Body of pancreas (tissue), 4 donors: Measurements from ENCODE around the gene P3R3URF. TPM values are rescaled to one million over a fixed set of nuclear protein-coding genes. Genes with fewer than 3 reads are reported as not detected.
"Not testable (repeated sequence)": the region's sequence is repeated elsewhere in the genome, so short reads cannot be mapped to it uniquely, and the experiment has no call there.

Source experiments
- ATAC-seq: fragments of 150-250 bp; one replicate; pipeline ENCODE4 v1.9.1; 2016
- DNase-seq, 4 donors: peaks; one replicate each; pipeline ENCODE4 v3.0.0-alpha.2; 2019
- H3K27ac ChIP-seq, 4 donors: fragments of 200-600 bp; sonication (generic); 1 replicate in 3 of 4; 2 replicates in 1 of 4; pipeline versions ENCODE4 v1.5.1 to v1.6.1; 2016 to 2019; ENCODE audit warnings: mild to moderate bottlenecking in 1 of 4, mixed read lengths in 1 of 4, moderate library complexity in 1 of 4
- H3K27me3 ChIP-seq, 2 donors: fragments of 200-600 bp; sonication (generic); one replicate each; pipeline ENCODE4 v1.6.0; 2016; ENCODE audit warnings: mild to moderate bottlenecking in 1 of 2
- H3K36me3 ChIP-seq, 2 donors: fragments of 200-600 bp; sonication (generic); replicated peaks in 1 of 2; 2 replicates each; pipeline ENCODE4 v1.5.1; 2016; ENCODE audit warnings: low read depth in 2 of 2; ENCODE audit not compliant: insufficient read depth in 1 of 2
- H3K4me1 ChIP-seq: fragments of 200-600 bp; sonication (generic); one replicate; pipeline ENCODE4 v1.6.0; 2016
- H3K4me3 ChIP-seq, 2 donors: fragments of 200-600 bp; sonication (generic); 1 replicate in 1 of 2; 2 replicates in 1 of 2; pipeline ENCODE4 v1.5.1; 2016 to 2019
- H3K9me3 ChIP-seq, 3 donors: fragments of 200-600 bp; sonication (generic); 1 replicate in 2 of 3; 2 replicates in 1 of 3; pipeline ENCODE4 v1.5.1; 2016
- POLR2A ChIP-seq, 3 donors: fragments of 450-650 bp; IDR thresholded peaks; one replicate each; pipeline ENCODE4 v1.6.1; 2016; ENCODE audit warnings: antibody characterized with exemption in 3 of 3, mild to moderate bottlenecking in 2 of 3
- WGBS, 2 donors: methylation state at CpG; one replicate each; pipeline ENCODE4 v1.1.5; 2017; 5-methylcytosine and 5-hydroxymethylcytosine counted together
- intact Hi-C: fragments of 100-400 bp; cut with DNase I; formaldehyde crosslinking; loops from one replicate; pipeline ENCODE4 v1.15.1; 2023
- total RNA-seq, 2 donors: library from RNA; depleted of rRNA; stranded (reverse); fragments of >200 nt; gene quantifications; one replicate each; pipeline ENCODE4 v1.1.0, GENCODE V29; 2016
- TF ChIP-seq, protein P1 (sequence below), 7 experiments: fragments of 450-650 bp in 4 of 7; fragments of 200-600 bp in 3 of 7; sonication (generic) in 3 of 7; IDR thresholded peaks; one replicate each; pipeline ENCODE4 v1.5.1; 2016 to 2019; ENCODE audit warnings: antibody characterized with exemption in 7 of 7

P3R3URF gene
- not detected for total RNA-seq

DNA sequence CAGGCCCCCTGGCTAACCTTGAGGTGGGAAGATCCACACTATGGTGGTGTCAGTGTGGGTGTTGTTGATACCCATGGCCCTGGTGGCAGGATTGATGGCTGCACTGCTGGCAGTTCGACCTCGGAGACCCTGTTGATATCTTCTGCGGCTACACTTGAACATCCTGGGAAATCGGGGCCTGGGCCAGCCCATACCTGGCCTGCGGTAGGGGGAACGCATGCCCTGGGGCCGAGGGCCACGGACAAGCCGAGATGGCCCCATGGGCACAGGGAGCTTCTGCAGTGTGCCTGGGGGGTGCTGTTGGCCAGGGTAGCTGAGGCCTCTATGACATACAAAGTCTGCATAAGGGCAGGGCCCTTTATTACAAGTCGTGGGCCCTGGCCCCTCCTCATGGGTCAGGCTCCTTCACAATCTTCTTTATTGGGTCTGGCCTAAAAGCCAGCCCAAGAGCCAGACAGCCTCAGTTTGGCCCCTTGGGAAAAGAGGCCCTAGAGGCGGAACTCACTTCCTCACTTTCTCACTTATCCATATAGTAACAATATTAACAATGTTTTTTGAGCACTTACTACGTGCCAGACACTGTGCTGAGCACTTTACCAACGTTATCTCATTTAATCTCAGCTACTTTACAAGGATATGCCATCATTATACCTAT, at the start of gene P3R3URF:
TSS of gene P3R3URF (minus strand) at position 278 of the 655 bp plus-strand sequence. CDS start at position 261, 17 bp downstream.
- 70 to 81% methylated on average over 6 to 13 of the region's 13 CpGs for WGBS, 2 donors
- TF ChIP-seq, protein P1, sequence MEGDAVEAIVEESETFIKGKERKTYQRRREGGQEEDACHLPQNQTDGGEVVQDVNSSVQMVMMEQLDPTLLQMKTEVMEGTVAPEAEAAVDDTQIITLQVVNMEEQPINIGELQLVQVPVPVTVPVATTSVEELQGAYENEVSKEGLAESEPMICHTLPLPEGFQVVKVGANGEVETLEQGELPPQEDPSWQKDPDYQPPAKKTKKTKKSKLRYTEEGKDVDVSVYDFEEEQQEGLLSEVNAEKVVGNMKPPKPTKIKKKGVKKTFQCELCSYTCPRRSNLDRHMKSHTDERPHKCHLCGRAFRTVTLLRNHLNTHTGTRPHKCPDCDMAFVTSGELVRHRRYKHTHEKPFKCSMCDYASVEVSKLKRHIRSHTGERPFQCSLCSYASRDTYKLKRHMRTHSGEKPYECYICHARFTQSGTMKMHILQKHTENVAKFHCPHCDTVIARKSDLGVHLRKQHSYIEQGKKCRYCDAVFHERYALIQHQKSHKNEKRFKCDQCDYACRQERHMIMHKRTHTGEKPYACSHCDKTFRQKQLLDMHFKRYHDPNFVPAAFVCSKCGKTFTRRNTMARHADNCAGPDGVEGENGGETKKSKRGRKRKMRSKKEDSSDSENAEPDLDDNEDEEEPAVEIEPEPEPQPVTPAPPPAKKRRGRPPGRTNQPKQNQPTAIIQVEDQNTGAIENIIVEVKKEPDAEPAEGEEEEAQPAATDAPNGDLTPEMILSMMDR (IDR thresholded peaks at IDR 0.05), result no peak
- TF ChIP-seq POLR2A (IDR thresholded peaks at IDR 0.05), result no peak
- Histone ChIP-seq H3K27me3 (no peaks in the 10 kb centered on the region), H3K36me3 (no peaks in the 10 kb centered on the region), H3K27ac (no peak within 1 kb of the TSS), H3K4me3 (no peak within 1 kb of the TSS), H3K9me3 (no peaks in the 10 kb centered on the region), H3K4me1 (peaks cover 16% of the 10 kb centered on the region)
- DNase-seq (no peak), ATAC-seq (no peak)
- intact Hi-C loops, result loop anchor here (5.0 kb wide), 1 partner anchor 139 kb away; no protein-coding TSS in a partner anchor

DNA sequence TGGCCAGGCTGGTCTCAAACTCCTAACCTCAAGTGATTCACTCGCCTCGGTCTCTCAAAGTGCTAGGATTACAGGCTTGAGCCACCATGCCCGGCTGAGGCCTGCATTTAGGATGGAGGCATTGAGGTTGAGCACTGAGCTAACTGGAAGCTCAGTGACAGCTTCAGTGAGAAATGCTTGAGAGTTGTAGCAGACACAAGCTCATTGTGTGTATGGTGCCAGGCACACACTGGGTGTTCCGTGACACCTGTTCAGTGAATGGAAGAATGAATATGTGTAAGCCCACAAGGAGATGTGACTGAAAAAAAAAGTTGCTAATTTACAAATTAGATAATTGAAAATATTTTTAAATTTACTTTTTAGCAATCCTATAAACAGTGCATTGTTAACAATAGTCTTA, 48.7 kb upstream of the P3R3URF start:
- Histone ChIP-seq H3K36me3 (no peaks in the 10 kb centered on the region), H3K27ac (no peak overlapping the region), H3K9me3 (no peaks in the 10 kb centered on the region), H3K4me3 (no peak overlapping the region), H3K4me1 (no peaks in the 10 kb centered on the region), H3K27me3 (no peaks in the 10 kb centered on the region)
- intact Hi-C loops, result loop anchor here (5.0 kb wide), 1 partner anchor 188 kb away; no protein-coding TSS in a partner anchor
- 68 to 79% methylated on average over 4 of the region's 4 CpGs for WGBS, 2 donors
- DNase-seq (no peak), ATAC-seq (no peak)
- TF ChIP-seq POLR2A (IDR thresholded peaks at IDR 0.05), result no peak
- TF ChIP-seq, protein P1 (IDR thresholded peaks at IDR 0.05), result no peak

DNA sequence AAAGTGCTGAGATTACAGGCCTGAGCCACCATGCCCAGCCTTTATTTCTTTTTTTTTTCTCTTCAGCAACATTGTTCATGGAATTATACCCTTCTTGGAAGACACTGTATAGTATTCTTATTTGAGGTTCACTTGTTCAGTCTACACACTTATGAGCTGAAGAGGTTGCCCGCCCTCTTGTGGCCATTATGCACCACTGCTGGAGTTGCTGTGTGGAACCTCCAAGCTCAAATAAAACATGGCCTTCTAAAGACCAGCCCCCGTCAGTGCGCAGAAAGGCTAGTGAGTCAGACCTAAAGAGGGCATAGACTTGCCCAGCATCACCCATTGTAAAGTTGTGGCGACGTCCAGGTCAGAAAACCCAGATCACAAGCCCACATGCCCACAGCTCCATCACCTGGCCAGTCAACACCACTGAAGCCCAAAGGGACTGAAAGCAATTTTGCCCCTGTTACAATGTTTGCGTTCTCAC, 47.2 kb upstream of the P3R3URF start:
- Histone ChIP-seq H3K9me3 (no peaks in the 10 kb centered on the region), H3K27ac (no peak overlapping the region), H3K4me1 (no peaks in the 10 kb centered on the region), H3K27me3 (no peaks in the 10 kb centered on the region), H3K36me3 (no peaks in the 10 kb centered on the region), H3K4me3 (no peak overlapping the region)
- 11 to 17% methylated on average over 4 to 6 of the region's 6 CpGs for WGBS, 2 donors
- DNase-seq, result peak; percentile 72 to 83 (median 80)
- peak; percentile 93 for ATAC-seq
- intact Hi-C loops, result loop anchor here (5.0 kb wide), 1 partner anchor 186 kb away; no protein-coding TSS in a partner anchor
- no peak for TF ChIP-seq POLR2A (IDR thresholded peaks at IDR 0.05)
- TF ChIP-seq, protein P1 (IDR thresholded peaks at IDR 0.05), result peak; percentile 85 to 92 (median 89)

DNA sequence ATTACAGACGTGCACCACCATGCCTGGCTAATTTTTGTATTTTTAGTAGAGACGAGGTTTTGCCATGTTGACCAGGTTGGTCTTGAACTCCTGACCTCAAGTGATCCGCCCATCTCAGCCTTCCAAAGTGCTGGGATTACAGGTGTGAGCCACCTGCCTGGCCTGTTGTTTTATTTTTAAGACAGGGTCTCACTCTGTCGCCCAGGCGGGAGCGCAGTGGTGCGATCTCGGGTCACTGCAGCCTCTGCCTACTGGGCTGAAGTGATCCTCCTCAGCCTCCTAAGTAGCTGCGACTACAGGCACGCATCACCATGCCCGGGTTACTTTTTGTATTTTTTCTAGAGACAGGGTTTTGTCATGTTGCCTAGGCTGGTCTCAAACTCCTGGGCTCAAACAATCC, 46.8 kb upstream of the P3R3URF start:
- not testable (repeated sequence) for H3K36me3 ChIP-seq, H3K4me1 ChIP-seq, ATAC-seq, DNase-seq, H3K4me3 ChIP-seq, H3K9me3 ChIP-seq, H3K27ac ChIP-seq, H3K27me3 ChIP-seq
- intact Hi-C loops, result loop anchor here (5.0 kb wide), 1 partner anchor 186 kb away; no protein-coding TSS in a partner anchor
- 57 to 60% methylated on average over 11 of the region's 11 CpGs for WGBS, 2 donors

DNA sequence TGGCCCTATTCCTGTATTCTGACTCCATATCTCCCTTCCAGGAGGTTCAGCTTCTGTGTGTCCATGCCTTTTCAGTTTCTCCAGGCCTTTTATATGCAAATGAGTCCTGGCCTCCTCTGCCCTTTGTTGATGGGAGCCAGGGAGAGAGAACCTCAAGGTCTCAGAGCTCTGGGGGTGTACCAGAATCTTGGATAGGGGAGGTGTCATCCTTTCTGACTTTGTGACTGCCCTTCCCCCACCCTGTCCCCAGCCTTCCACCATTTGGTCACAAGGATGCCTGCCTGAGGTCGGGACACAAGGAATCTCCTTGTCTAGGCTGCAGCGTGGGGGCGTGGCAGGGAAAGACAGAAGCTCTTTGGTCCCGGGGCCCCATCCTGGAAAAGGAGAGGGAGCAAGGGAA, 45.5 kb upstream of the P3R3URF start:
- 63 to 68% methylated on average over 4 of the region's 4 CpGs for WGBS, 2 donors

More for the DNA sequence above, 45.5 kb upstream of the P3R3URF start:
- no peak for DNase-seq
- Histone ChIP-seq H3K27ac (no peak overlapping the region), H3K36me3 (no peaks in the 10 kb centered on the region), H3K4me3 (no peak overlapping the region), H3K27me3 (no peaks in the 10 kb centered on the region), H3K9me3 (no peaks in the 10 kb centered on the region), H3K4me1 (no peaks in the 10 kb centered on the region)
- ATAC-seq, result no peak
- intact Hi-C loops, result loop anchor here (5.0 kb wide), 1 partner anchor 184 kb away; no protein-coding TSS in a partner anchor
- TF ChIP-seq POLR2A (IDR thresholded peaks at IDR 0.05), result no peak
- TF ChIP-seq, protein P1 (IDR thresholded peaks at IDR 0.05), result no peak
